DMS153 (cell line): Measurements from ENCODE around the gene SOS2.
"Not testable (repeated sequence)": the region's sequence is repeated elsewhere in the genome, so short reads cannot be mapped to it uniquely, and the experiment has no call there.

Source experiments
- DNase-seq: peaks from one replicate; lab custom pipeline; 2025; lab: John Stamatoyannopoulos, UW

SOS2 gene

DNA sequence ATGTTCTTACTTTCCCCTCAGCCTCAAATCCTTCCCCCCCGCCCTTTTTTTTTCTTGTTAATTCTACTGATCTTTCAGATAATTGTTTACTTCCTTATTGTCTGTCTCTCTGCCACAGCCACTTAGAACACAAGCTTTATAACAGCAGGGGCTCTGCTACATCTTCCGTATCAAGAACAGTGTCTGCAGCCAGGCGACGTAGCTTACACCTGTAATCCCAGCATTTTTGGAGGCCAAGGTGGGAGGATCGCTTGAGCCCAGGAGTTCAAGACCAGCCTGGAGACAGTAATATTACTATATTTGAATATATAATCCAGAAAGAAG lies 5.4 kb downstream of the SOS2 start:
- no peak for DNase-seq

DNA sequence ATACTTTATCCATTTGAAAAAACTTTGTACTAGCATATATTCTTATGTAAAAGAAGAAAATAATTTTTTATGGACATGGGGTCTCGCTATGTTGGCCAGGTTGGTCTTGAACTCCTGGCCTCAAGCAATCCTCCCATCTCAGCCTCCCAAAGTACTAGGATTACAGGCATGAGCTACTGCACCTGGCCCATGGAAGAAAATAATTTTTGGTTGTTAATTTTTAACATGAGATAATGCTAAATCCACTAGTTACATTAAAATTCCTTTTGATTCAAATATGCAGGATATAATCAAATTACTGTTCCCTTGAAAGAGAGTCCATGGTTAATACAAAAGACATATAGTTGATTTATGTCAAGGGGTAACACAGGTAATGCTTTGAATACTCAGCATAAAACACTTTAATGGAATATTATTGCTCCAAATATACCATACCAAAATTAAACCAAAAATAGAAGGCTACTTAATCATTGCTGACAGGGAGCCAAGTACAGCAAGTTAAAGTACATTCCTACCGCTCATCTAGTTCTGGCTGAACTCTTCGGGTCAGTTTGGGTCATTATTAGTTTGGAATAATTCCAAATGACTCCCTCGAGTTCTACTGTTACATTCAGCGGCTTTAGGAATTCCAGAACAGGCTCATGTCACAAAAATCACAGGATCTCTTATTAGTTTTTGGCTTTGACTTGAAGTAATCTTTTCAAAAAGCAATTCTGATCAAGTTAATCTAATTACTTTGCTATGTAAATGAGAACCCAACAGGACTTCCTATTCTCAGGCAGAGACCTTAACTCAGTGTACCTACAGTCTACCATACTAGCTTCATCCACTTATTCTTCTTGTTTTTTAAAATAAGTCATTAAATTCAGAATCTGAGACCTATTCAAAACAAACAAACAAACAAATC lies 6.1 kb downstream of the SOS2 start:
- DNase-seq: no peak

DNA sequence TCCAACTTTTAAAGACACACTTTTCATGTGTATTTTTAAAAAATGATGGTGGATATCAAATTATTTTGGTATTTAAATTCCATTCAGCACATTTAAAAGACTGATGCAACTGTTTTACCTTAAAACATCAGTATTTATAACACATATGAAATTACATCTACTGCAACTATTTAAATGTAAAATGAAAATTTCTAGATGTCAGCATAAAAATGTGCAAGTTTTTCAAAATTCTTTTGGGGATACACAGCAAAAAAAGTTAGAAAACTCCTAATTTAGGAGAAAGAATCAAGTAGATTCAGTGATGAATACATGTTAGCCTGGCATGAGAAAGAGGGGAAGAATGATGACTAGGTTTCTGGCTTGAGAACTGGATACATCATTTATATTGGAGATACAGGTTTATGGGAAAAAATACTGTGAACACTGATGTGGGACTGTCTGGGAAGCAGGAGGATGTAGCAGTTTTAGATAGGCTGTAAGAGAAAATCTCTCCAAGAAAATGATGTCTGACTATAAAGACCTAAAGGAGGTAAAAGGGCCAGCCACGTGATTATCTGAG lies 9.2 kb downstream of the SOS2 start:
- no peak for DNase-seq

DNA sequence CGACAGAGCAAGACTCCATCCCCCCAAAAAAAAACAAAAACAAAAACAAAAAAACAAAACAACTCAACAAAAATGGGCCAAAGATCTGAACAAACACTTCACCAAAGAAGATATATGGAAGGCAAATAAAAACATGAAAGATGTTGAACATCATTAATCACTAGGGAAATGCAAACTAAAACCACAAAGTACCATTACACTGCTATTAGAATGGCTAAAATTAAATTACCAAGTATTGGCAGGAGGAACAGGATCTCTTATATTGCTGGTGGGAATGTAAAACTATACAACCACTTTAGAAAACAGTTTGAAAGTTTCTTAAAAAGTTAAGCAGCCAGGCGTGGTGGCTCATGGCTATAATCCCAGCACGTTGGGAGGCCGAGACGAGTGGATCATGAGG lies 12.9 kb downstream of the SOS2 start:
- no peak for DNase-seq

DNA sequence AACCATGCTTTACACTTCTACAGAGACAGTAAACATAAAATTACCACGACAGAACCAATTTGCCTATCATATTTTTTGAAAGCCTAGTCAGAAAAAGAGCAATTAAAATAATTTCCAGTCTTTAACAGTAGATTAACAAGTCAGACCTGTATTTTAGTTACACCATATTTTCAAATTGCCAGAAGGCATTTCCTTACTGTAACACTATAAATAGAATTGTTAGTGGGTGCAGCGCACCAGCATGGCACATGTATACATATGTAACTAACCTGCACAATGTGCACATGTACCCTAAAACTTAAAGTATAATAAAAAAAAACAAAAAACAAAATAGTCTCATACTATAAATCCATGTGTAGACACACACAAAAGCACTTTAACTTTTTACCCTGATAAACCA lies 16.0 kb downstream of the SOS2 start:
- no peak for DNase-seq

DNA sequence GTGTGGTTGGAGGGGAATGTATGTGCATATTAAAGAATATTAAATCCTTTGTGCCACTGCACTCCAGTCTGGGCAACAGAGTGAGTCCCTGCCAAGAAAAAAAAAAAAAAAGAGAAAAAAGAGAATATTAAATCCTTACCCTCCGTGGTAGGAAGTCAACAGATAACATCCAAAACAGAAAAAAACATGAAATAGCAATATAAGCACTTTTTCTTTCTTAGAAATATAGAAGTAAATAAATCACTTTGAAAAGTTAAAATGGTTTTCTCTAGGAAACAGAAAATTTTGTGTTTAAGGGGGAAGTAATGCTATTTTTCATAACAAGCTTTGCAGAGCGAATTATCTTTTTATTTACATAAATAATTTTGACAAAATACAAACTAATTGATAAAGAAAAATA lies 17.6 kb downstream of the SOS2 start:
- DNase-seq: no peak

DNA sequence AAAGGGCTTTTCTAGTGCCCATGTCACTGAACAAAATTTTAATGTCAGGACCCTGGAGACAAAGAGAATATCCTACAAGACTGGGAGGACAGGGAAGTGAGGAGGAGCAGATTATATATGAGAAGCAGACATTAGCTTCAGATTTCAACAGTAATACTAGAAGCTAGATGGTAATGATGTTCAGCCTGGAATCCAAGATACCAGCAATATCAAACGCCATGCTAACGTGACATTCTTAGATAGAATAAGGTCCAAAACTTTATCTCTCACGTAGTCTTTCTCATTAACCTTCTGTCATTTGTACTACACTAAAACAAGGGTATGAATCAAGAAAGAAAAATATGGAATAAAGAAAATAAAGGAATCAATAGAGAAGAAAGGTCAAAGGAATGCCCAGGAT lies 18.7 kb downstream of the SOS2 start:
- DNase-seq: no peak

DNA sequence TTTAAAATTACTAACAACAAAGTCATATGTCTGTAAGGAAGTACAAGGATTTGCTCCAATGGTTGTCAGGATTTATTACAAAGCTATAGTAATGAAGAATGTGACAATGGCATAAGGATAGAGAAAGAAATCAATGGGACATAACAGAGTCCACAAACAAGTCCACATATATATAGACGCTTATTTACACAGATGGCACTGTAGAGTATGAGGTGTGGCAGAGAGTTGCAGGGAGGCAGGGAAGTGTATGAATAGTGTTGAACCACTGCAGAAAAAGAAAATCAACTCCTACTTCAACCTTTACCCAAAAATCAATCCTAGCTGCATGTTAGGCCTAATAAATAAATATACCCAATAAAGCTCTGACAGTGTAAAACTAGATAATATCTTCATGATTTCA lies 21.3 kb downstream of the SOS2 start:
- DNase-seq: no peak

DNA sequence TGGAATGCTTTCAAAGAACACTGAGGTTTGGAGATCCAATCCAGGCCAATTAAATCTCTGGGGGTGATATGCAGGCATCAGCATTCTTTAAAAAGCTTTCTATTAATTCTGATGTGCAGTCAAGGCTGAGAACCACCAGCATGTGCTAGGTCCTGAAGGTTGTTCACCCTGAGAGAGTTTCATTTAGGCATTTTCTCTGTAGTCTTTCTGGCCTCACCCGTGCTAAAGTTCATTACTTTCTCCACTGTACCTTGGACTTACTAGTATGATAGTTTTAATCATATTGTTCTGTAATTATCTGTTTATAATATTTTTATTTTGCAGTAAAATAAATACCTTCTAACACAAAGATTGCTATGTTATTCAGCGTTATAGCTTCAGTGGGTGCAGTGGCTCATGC lies 32.9 kb downstream of the SOS2 start:
- DNase-seq: no peak

DNA sequence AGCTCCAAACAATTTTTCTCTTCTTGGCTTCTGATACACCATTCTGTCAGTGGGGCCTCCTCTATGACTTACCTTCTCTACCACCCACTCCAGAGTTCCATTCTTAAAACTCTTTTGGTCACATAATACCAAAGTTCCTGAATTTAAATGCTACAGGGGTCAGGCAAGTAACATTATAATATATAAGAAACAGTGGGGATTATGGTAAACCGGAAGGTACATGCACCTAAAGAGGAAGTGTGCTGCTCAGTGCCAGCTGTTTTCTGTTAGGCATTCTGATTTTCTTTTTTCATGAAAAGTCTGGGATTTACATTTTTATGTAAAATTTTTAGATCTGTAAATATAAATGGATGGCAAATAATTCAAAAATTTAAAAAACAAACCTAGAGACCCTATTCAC lies 39.9 kb downstream of the SOS2 start:
- DNase-seq: no peak

DNA sequence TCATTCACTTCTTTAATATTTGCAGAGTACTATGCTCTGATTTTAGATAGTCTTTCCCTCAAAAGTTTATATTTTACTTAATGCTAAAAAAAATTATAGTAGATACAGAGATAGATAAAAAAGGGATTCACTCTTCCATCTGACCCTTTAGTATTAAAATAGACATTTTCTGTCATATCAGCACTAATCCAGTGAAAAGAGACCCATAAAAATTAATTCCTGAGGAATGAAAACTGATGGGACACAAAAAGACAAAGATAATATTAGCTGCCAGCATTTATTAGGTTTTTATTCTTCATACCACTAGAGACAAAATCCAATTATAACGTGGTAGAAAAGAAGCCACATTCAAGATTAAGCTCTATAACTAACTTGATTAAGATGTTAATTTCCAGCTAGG lies 45.3 kb downstream of the SOS2 start:
- no peak for DNase-seq

DNA sequence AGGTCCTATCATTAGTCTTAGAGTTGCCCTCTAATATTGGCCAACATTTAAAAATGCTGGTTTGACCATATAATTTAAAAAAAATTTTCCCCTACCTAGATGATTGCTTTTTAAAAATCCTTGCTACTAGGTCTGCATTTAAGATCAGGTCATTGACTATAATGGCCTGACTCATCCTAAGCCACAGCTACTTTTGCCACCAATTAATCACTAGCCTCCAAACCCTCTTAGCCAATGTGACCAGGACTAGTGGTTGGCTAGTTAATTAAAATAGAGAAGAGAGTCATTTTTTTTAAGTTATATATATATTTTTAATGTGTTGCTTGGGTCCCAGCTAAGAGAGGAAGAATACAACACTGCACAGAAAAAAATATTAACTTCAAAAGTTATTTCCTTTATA lies 57.5 kb downstream of the SOS2 start:
- no peak for DNase-seq

DNA sequence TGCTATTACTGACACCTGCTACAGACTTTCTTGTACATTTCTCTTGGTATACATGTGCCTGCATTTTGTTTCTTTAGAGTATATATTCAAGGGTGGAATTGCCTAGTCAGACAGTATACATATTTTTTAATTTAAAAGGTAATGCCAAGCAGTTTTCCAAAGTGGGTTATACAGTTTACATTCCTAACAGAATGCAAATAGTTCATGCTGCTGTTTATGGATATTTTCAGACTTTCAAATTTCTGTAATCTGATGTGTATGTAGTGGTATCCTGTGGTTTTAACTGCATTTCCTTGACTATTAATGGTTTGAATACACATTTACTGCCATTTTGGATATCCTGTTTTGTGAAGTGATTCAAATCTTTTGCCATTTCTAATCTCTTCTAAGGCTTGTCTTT lies 59.5 kb downstream of the SOS2 start:
- no peak for DNase-seq

DNA sequence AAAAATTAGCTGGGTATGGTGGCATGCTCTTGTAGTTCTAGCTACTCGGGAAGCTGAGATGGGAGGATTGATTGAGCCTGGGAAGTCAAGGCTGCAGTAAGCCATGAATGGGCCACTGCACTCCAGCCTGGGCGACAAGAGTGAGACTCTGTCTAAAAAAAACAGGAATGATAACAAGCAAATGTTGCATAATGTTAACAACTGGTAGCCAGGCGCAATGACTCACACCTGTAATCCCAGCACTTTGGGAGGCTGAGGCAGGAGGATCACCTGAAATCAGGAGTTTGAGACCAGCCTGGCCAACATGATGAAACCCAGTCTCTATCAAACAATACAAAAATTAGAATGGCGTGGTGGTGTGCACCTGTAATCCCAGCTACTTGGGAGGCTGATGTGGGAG lies 64.0 kb downstream of the SOS2 start:
- DNase-seq: not testable (repeated sequence)

DNA sequence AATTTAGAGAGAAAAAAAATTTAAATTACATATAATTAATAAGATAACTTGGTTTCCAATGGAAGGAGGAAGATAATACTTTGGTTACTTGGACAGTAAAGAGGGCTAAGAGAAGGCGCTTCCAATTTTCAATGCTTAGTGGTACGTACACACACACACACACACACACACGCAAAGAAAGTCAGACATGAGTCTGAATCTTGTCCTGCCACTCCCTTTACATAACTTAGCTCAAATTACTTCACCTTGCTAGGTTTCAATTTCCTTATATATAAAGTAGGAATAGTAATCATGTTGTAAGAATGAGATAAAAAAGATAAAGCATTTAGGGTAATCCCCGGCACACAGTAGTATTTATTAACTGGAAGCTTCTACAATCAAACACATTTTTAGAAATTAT lies 75.3 kb downstream of the SOS2 start:
- no peak for DNase-seq

DNA sequence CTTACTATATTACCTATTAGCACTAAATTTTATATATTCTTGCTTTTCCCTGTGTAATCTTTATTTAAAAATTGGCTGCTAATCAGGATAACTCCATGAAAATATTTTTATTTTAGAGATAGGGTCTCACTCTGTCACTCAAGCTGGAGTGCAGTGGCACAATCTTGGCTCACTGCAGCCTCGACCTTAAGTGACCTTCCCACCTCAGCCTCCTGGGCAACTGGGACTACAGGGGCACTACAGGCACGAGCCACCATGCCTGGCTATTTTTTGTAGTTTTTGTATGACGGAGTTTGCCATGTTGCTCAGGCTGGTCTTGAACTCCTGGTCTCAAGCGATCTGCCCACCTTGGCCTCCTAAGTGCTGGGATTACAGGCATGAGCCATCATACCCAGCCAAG lies 82.6 kb downstream of the SOS2 start:
- no peak for DNase-seq

DNA sequence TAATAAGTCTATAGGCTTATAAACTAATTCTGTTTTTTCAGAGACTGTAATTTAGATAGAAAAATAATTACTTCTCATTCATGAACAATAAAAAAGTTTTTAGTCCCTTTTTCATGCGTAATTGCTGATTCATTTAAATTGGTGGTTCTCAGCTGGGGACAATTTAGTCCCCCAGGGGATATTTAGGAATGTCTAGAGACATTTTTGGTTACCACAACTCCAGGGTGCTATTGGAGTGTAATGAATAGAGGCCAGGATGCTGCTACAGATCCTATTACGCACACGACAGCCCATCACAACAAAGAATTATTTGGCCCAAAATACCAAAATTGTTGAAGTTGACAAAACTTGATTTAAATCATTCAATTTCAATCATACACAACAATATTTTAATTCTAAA lies 92.2 kb downstream of the SOS2 start:
- no peak for DNase-seq

DNA sequence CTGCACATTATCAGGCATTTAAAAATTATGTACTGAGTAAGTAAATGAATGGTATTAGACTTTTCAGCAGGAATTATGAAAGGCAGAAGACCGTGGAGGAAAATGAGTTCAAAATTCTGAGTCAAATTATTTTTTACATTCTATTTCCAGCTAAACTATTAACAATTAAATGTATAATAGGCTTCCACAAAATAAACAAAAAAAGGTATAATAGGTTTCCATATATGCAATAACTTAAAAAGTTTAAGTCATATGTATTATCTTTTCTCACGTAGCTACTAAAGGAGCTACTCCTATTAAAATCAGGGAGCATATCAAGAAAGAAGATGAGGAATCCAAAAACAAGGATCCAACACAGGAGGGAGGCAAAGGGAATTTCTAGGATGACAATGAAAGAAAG lies 103.6 kb downstream of the SOS2 start:
- DNase-seq: no peak

DNA sequence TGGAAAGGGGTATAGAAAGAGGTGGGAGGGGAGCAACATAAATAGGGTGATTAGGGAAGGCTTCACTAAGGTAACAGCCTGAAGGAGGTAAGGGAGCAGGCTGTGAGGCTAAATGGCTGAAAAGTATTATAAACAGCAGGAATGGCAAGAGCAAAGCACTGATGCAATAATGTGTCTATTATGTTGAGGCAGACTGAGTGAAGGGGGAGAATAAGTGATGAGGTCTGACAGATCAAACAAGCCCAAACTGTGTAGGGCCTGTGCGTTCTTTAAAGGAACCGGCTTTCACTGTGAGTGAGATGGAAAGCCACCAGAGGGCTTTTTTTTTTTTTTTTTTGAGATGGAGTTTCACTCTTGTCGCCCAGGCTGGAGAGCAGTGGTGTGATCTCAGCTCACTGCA lies 108.3 kb downstream of the SOS2 start:
- no peak for DNase-seq

DNA sequence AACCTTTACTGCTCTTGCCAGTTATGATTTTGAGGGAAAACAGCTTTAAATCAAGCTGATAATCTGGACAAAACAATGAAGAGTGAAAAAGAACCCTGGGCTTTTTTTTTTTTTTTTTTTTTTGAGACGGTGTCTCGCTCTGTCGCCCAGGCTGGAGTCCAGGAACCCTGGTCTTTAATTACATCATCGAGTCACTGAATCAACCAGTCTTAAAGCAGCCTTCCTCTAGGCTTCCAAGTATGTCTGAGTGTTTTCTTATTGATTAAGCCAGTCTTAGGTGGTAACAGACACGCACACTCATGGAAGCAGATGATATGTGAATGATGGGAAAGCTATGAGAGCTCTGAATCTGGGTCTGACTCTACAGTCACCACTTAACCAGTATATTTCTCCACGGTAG lies 109.1 kb downstream of the SOS2 start:
- no peak for DNase-seq

DNA sequence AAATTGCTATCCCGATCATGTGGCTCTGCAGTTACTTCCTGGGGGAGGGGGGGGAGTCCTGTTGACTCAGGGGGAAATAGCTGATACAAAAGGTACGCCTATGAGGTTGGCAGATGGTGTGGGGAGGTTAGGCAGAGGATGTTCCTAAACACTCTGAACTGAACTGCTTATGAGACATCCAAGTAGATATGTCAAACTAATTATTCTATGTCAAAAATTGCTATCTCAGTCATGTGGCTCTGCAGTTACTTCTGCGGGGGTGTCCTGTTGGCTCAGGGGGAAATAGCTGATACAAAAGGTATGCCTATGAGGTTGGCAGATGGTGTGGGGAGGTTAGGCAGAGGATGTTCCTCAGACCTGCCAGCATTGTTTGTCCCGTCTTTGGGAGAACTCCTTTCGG lies 109.9 kb downstream of the SOS2 start:
- DNase-seq: no peak

DNA sequence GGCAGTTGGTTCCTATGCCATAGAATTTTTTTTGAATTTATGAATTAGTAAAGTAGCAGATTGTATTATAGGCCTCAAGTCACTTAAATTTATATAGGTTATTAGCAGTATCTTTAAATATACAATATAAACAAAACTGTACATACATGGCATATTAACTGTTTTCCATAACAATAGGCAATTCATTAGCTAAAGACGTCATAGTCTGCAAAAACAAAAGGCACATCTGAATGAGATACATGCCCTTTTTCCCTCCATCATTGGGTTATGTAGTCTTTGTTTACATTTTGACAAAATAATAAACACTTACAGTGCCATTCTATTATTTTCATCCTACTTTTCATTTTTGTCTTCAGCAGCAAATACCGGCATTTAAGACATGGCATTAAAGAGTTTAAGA lies 113.9 kb downstream of the SOS2 start:
- DNase-seq: no peak

DNA sequence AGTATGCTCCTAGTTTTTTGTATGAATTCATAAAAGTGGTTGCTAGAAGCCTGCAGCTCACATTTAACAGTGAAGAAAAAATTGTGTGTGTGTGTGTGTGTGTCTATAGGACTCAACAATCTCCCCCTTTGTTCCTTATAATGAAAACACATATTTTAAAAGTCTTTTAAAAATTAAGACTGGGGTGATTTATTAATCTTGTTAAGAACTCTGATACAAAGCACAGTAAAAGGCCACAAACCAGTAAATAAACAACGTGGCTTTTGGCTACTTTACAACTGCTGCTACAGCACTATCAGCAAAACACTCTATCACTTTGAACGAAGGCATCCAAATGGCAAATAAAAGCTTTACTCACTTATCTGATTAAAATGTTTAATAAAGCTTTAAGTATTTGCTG lies 114.4 kb downstream of the SOS2 start:
- no peak for DNase-seq
